Activated CD8-positive, alpha-beta T cell treated with anti-CD3 and anti-CD28 coated beads for 36 hours (primary cell): Measurements from ENCODE around the gene RFWD3. TPM values are rescaled to one million over a fixed set of nuclear protein-coding genes. Genes with fewer than 3 reads are reported as not detected.

ENCODE experiments used
- ATAC-seq: fragments of 200-7000 bp; cut with Tn5 transposase; one replicate; pipeline ENCODE4 v1.10.0; 2021; ENCODE audit warnings: mild to moderate bottlenecking, moderate library complexity
- CTCF ChIA-PET: fragments of 350-600 bp; sonication (Branson Sonifier 250); formaldehyde crosslinking; loops from one replicate; lab custom pipeline; 2021; ENCODE audit warnings: antibody characterized with exemption; lab: Charles Lee
- POLR2A ChIA-PET: fragments of 350-600 bp; sonication (Branson Sonifier 250); formaldehyde crosslinking; loops from one replicate; lab custom pipeline; 2021; ENCODE audit warnings: antibody characterized with exemption; lab: Charles Lee
- DNase-seq: peaks from one replicate; pipeline ENCODE4 v3.0.0-alpha.2; 2020
- H3K27ac Mint-ChIP-seq: one replicate; pipeline ENCODE4 v1.8.0; 2021; ENCODE audit warnings: mild to moderate bottlenecking, mixed read lengths
- H3K27me3 Mint-ChIP-seq: one replicate; pipeline ENCODE4 v1.8.0; 2021; ENCODE audit warnings: mixed read lengths
- H3K36me3 Mint-ChIP-seq: one replicate; pipeline ENCODE4 v1.8.0; 2021; ENCODE audit warnings: low read depth, mixed read lengths
- H3K4me1 Mint-ChIP-seq: one replicate; pipeline ENCODE4 v1.8.0; 2021; ENCODE audit warnings: low read depth, mixed read lengths
- H3K4me3 Mint-ChIP-seq: one replicate; pipeline ENCODE4 v1.8.0; 2021; ENCODE audit warnings: mild to moderate bottlenecking, moderate library complexity, mixed read lengths
- H3K9me3 Mint-ChIP-seq: one replicate; pipeline ENCODE4 v1.8.0; 2021; ENCODE audit warnings: mixed read lengths
- intact Hi-C: fragments of 100-400 bp; cut with micrococcal nuclease; formaldehyde crosslinking; loops from one replicate; pipeline ENCODE4 v1.10.0; 2022
- total RNA-seq, 2 experiments: library from RNA; stranded (reverse); gene quantifications; one replicate each; pipeline ENCODE4 v1.2.3, GENCODE V29; 2021
- TF ChIP-seq, protein P1 (sequence below): fragments of 200-600 bp; IDR thresholded peaks from one replicate; pipeline ENCODE4 v1.8.0; 2022; ENCODE audit warnings: antibody characterized with exemption, mild to moderate bottlenecking

Gene RFWD3
- total RNA-seq, 2 experiments from 2014 or later = 96.5 to 99.8 TPM

DNA sequence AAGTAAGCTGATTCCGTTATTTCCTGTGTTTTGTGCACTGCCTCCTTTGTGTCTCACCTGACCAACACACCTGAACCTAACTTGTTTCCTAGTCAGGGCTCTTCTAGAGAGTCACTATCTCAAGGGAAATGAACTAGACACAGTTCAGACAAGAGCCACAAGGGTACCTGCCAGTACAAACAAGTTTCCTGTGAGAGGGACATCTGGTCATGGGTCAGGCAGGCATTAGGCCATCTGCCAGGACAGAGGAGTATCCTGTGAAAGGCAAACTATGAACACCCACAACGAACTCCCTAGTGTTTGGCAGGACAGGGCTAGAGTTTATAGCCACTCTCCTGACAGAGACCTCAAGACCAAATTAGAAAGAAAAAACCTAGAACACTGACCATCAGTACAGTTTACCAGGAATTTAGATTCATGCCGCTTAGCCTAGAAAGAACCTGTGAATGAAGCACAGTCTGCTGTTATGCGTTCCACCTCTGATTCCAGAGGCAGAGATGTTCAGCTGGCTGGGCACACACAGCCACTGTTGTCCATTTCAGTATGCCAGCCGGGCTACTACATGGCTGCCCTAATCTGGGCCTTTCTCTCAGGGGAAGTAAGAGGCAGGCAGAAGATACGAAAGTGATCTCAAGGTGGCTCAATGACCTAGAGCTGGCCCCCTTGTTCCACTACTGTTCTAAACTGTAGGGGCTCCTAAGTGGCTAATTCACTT, 39.0 kb downstream of the RFWD3 start:
- CTCF ChIA-PET = interaction anchor here (1.0 to 3.7 kb wide), 4 partner anchors 11 to 159 kb away, joined by 3 to 20 read pairs (median 4); no protein-coding TSS in a partner anchor
- TF ChIP-seq, protein P1, sequence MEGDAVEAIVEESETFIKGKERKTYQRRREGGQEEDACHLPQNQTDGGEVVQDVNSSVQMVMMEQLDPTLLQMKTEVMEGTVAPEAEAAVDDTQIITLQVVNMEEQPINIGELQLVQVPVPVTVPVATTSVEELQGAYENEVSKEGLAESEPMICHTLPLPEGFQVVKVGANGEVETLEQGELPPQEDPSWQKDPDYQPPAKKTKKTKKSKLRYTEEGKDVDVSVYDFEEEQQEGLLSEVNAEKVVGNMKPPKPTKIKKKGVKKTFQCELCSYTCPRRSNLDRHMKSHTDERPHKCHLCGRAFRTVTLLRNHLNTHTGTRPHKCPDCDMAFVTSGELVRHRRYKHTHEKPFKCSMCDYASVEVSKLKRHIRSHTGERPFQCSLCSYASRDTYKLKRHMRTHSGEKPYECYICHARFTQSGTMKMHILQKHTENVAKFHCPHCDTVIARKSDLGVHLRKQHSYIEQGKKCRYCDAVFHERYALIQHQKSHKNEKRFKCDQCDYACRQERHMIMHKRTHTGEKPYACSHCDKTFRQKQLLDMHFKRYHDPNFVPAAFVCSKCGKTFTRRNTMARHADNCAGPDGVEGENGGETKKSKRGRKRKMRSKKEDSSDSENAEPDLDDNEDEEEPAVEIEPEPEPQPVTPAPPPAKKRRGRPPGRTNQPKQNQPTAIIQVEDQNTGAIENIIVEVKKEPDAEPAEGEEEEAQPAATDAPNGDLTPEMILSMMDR = no peak
- intact Hi-C loops = no loop called here
- Mint-ChIP-seq H3K9me3 (no peaks in the 10 kb centered on the region), H3K36me3 (peaks cover 79% of the 10 kb centered on the region), H3K4me1 (peaks cover 40% of the 10 kb centered on the region), H3K4me3 (peak overlapping the region; percentile 10), H3K27me3 (no peaks in the 10 kb centered on the region), H3K27ac (peak overlapping the region; percentile 87)
- POLR2A ChIA-PET = interaction anchor here (0.6 to 2.4 kb wide), 7 partner anchors 16 to 39 kb away, joined by 3 to 12 read pairs (median 5); partner anchors contain the start of genes GLG1 and RFWD3
- DNase-seq (no peak), ATAC-seq (no peak)

DNA sequence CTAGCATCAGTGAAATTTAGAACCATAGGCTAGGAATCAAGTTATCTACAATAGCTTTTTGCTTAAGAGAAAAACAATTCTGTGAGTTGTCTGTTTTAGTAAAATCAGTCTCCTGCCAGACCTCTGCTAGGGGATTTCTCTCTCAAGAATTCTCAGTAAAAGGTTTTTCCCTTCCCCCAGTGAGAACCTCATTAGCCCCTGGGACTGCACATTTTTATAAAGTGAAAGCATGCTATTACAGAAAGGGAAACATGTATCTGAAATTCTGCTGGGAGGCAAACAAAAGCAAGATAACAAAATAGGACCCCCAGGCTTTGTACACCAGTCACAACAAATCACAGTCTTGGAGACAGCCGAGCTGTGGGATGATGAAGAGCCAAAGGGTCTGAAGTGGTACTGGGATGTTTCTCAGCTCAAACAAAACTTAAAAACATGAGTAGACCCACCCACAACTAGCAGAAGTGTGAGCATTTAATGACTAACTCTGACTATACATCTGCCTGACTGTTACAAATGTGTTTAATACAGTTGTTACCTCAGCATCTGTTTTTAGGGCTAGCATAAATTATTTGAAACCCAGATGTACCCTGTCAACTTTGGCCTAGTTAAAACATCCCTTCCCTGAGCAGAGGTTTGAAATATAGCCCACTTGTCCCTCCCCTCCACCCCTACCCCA, 39.8 kb downstream of the RFWD3 start:
- no peaks in the 10 kb centered on the region for H3K27me3 Mint-ChIP-seq
- H3K9me3 Mint-ChIP-seq = no peaks in the 10 kb centered on the region
- ATAC-seq = peak; percentile 87
- CTCF ChIA-PET = interaction anchor here (1.2 to 1.5 kb wide), 2 partner anchors 19 to 25 kb away, joined by 3 to 4 read pairs; no protein-coding TSS in a partner anchor
- DNase-seq = peak; percentile 26
- TF ChIP-seq, protein P1 = no peak
- POLR2A ChIA-PET = interaction anchor here (0.6 to 2.4 kb wide), 9 partner anchors 15 to 73 kb away, joined by 3 to 12 read pairs (median 5); partner anchors contain the start of genes GLG1 and RFWD3
- H3K36me3 Mint-ChIP-seq = peaks cover 81% of the 10 kb centered on the region
- peak overlapping the region; percentile 87 for H3K27ac Mint-ChIP-seq
- H3K4me1 Mint-ChIP-seq = peaks cover 40% of the 10 kb centered on the region
- H3K4me3 Mint-ChIP-seq = peak overlapping the region; percentile 29
- intact Hi-C loops = no loop called here

DNA sequence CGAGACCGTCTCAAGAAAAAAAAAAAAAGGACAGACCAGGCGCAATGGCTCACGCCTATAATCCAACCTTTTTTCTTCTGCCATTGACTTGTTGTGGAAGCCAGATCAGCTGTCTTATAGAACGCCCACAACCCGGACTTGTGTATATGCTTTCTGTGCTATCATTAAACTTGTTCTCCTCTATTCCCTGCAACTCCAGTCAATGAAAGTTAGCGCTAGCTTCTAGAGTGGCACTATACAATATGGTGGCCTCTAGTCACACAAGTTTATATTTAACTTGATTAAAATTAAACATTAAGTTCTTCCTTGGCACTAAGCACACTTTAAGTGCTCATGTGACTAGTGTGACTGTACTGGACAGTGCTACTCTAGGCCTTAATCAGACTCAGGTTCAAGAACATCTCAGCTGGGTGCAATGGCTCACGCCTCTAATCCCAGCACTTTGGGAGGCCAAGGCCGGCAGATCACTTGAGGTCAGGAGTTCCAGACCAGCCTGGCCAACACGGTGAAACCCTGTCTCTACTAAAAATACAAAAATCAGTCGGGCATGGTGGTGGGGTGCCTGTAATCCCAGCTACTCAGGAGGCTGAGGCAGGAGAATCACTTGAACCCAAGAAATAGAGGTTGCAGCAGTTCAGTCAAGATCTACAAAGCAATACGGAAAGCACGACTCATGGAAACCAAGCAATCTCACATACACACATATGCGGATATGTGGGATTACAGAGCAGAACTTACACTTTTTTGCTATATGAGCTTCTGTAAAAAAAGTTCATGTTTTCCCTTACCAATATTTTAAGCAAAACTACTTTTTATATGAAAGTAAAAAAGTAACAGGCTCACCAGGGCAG, 41.0 kb downstream of the RFWD3 start:
- CTCF ChIA-PET = interaction anchor here (0.8 to 1.5 kb wide), 3 partner anchors 18 to 130 kb away, joined by 3 to 4 read pairs (median 4); no protein-coding TSS in a partner anchor
- peaks cover 40% of the 10 kb centered on the region for H3K4me1 Mint-ChIP-seq
- H3K4me3 Mint-ChIP-seq = no peak overlapping the region
- ATAC-seq (no peak), DNase-seq (peak; percentile 52)
- intact Hi-C loops = no loop called here
- H3K27ac Mint-ChIP-seq = peak overlapping the region; percentile 87
- POLR2A ChIA-PET = interaction anchor here (0.6 to 2.3 kb wide), 7 partner anchors 17 to 74 kb away, joined by 3 to 9 read pairs (median 5); partner anchors contain the start of genes GLG1 and RFWD3
- H3K36me3 Mint-ChIP-seq = peaks cover 80% of the 10 kb centered on the region
- TF ChIP-seq, protein P1 = no peak
- H3K27me3 Mint-ChIP-seq = no peaks in the 10 kb centered on the region
- no peaks in the 10 kb centered on the region for H3K9me3 Mint-ChIP-seq

GRCh38 chr16:74623839-74624235, 42.8 kb downstream of the RFWD3 start:
- peaks cover 73% of the 10 kb centered on the region for H3K36me3 Mint-ChIP-seq
- ChIA-PET CTCF (interaction anchor here (1.0 to 1.2 kb wide), 3 partner anchors 8 to 125 kb away, joined by 3 to 4 read pairs (median 4); no protein-coding TSS in a partner anchor), POLR2A (interaction anchor here (0.9 to 1.1 kb wide), 2 partner anchors 32 to 43 kb away, joined by 3 read pairs; partner anchors contain the start of gene RFWD3)
- no peaks in the 10 kb centered on the region for H3K27me3 Mint-ChIP-seq
- DNase-seq (no peak), ATAC-seq (no peak)
- TF ChIP-seq, protein P1 = no peak
- intact Hi-C loops = no loop called here
- H3K9me3 Mint-ChIP-seq = no peaks in the 10 kb centered on the region
- no peak overlapping the region for H3K4me3 Mint-ChIP-seq
- peak overlapping the region; percentile 5 for H3K27ac Mint-ChIP-seq
- H3K4me1 Mint-ChIP-seq = peaks cover 34% of the 10 kb centered on the region
